ENCODE measurements around the gene FBXO46.
"Not testable (repeated sequence)": the region's sequence is repeated elsewhere in the genome, so short reads cannot be mapped to it uniquely, and the experiment has no call there.

The FBXO46 gene

DNA sequence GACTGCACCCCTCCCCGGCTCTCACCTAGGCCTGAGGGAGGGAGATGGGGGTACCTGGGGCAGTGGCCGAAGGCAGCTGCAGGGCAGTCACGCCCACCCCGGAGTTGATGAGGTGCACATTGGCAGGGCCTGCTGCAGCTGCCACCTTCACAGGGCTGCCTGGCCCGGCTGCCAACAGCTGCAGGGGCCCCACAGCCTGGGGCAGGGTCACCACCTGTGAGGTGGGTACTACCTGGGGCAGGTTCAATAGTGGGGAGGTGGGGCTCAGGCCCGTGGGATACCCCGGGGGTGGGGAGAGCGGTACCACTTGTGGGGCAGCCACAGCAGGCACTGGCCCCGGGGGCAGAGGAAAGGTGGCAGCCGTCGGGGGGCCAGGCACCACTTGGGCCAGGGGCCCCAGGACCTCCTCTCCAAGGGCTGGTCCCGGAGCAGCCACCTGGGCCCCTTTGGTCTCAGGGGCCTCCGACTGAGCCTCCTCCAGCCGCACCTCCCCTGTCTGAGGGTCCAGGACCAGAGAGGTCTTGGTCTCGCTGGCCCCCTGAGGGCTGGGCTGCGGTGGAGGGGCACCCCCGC, 35.7 kb upstream of the FBXO46 start:
- DNase-seq (ENCODE audit: low read depth): no peak

DNA sequence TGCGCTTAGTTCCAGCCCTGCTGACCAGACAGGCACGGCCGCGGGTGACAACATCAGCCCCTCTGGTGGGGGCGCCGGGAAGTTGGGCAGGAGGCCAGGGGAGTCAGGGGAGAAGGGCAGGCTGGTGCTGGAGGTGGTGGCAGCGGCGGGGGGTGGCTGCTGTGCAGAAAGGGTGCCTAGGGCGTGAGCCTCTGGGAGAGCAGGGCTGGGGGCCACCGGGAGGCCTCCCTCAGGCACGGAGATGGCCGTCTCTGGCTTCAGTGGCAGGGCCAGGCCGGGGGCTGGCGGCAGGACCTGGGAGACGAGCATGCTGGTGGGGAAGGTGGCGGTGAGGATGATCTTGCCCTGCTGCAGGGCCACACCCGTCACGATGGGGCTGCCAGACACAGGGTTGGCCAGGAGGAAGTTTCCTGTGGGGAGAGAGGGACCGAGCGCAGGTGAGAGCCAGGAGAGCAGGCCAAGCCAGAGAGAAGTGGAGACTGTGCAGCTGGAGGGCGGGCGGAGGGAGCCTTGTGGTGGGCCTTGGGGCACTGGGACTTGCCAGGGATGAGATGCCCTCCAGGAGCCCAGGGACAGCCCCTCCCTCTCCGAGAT, 35.1 kb upstream of the FBXO46 start:
- DNase-seq (ENCODE audit: low read depth): no peak

DNA sequence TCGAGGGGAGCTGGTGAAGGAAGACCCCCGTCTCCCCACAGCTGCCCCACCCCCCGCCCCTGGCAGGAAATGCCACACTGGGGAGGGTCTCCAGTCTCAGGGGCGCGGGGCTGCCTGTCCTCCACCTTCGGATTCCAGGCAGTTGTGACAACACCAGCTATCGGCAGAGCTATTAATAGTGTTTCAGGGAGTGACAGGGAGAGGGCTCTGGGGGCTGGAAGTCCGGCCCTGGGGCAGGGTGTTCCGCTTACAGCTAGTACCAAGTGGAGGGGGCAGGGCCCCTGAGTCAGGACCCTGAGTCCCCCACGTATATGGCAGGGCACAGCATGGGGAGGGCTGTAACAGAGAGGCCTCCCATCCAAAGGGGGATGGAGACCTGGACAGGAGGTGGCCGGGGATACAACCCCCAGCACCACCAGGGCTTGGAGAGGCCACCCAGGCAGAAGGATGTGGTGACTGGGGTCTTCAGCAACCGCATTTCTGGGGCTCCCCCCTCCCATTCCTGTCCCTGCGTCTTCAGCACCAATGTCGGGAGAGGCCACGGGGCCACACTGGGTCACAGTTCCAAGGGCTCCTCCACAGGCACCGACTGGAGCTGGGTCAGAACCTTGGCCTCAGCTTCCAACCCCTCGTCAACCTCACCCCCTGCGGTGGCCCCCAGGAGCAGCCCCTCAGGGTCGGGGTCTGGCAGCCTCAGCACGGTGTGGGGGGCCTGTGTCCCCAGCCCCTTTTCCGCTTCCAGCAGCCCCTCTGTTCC, 34.4 kb upstream of the FBXO46 start:
- no peak for DNase-seq (ENCODE audit: low read depth)

DNA sequence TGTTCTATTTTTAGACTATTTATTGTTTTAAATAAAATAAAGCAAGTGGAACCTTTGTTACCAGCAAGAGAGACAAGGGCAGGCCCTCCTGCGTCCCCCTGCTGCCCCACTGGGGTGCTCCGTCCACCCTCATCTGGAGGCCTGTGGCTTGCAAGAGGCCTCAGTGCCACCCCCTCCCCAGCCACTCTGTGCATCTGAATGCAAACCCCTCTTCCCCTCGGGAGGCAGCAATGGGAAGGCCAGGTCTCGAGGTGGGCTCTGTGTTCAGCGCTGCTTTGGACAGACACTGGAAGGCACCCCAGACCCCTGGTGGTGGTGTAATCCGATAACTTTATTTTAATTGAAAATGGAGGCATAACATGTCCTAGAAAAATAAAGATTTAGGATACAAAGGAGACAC, 33.8 kb upstream of the FBXO46 start:
- no peak for DNase-seq (ENCODE audit: low read depth)

DNA sequence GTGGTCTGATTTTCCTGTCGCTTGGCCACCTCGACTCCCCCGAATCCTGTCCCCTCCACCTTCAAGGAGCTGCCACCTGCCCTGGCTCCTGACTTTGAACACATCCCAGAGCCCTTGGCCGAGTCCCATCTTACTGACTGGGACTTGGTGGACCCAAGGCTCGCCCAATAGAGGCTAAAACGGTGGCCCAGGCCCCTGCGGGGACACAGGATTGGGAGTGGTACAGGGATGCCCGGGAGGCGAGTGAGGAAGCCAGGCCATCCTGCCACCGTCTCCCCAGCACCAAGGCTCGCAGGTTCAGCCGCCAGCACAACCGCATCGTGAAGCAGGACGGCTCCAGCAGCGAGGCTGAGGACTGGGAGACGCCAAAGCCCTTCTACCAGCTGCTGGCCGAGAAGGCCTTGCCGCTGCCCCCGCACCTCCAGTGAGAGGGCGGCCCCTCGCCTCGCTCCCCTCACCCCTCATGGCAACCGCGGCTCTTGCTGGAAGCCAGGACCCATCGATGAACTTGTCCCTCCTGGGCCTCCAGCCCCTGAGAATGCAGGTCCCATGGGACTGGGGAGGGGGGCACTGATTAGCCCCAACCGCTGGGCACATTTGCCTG, 33.1 kb upstream of the FBXO46 start:
- no peak for DNase-seq (ENCODE audit: low read depth)

DNA sequence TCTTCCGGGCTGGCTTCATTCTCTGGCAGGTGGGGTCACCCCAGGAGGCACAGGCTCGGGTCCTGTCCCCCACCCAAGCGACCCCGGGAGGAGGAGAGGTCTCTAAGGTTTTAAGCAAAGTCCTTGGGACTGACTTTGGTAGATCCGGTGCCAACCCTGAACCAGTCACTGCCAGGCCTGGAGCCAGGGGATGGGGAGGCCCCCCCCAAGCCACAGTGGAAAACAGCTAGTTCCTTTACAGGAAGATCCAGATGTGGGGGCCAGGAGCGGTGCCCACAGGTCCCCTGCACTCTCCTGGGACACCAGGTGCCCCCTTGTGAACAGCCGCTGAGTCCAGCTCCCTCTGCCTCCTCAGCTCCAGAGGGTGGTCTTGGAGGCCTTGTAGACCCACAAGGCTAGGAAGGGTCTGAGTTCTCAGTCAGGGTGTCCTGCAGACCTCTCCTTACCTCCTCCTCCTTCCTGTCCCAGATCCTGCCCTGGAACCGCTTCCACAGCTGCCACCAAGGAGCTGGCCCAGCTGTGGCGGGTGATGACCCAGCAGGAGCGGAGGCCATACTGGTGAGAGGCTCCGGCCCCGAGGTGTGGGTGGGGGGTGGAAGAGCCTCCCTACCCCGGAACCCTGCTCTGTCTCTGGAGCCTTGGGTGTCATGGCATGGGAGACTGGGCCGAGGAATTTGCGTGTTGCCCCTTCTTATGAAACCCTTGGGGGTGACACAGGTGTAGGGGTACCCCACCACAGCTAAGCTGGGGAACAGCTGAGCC, 32.4 kb upstream of the FBXO46 start:
- no peak for DNase-seq (ENCODE audit: low read depth)

DNA sequence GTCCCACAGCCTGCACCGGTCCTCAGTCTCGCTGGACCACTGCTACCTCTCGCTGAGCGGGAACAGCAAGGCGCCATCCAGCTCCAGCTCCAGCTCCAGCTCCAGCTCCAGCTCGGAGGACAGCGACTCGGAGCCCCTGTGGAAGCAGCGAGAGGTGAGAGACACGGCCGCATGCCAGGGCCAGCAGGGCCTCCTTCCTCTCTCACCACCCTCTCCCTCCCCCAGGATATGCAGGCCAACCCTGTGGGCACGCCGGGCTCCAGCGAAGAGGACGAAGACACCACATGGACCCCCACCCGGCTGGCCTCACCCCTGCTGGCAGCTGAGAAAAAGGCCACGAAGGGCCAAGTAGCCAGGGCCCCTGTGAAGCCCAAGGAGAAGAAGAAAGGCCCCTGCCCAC, 31.0 kb upstream of the FBXO46 start:
- DNase-seq (ENCODE audit: low read depth): no peak

DNA sequence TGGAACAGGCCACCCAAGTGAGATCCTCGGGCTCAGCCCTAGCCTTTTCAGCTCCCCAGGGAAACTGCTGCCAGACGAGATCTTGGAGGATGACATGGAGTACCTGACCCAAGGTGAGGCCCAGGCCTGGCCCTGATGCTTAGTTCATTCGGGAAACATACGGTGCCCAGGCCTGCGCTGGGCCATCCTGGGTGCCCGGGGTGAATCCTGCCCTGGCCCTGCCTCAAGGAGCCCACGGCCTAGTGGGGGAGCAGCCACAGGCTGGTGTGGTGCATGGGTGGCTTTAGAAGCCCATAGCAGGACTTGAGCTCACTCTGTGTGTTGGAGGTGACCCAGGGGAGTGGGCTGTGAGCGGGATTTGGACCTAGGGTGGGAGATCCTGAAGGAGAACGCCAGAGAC, 28.2 kb upstream of the FBXO46 start:
- no peak for DNase-seq (ENCODE audit: low read depth)

DNA sequence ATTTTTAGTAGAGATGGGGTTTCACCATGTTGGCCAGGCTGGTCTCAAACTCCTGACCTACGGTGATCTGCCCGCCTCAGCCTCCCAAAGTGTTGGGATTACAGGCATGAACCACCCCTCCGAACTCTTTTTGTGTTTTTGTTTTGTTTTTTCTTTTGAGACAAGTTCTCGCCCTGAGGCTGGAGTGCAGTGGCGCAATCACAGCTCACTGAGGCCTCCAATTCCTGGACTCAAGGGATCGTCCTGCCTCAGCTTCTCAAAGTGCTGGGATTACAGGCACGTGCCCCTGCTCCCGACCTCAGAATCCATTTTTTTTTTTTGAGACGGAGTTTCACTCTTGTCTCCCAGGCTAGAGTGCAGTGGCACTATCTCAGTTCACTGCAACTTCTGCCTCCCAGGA, 27.0 kb upstream of the FBXO46 start:
- DNase-seq (ENCODE audit: low read depth): no peak

DNA sequence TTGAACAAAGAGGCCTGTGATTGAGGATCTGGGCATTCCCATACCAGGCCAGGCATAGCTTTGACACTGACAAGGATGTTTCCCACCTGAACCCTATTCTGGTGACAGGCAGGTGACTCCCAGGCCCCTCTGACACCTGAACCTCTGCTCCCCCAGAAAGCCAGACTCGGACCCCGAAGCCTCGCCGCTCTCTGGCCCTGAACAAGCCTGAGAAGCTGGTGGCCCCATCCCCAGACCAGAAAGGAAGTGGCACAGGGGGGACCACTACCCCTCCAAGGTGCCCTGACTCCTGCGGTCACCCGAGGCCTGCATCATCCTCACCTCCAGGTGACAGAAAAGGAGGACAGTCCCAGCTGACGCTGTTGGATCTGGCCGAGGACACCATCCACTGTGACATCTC, 23.6 kb upstream of the FBXO46 start:
- DNase-seq (ENCODE audit: low read depth): no peak

DNA sequence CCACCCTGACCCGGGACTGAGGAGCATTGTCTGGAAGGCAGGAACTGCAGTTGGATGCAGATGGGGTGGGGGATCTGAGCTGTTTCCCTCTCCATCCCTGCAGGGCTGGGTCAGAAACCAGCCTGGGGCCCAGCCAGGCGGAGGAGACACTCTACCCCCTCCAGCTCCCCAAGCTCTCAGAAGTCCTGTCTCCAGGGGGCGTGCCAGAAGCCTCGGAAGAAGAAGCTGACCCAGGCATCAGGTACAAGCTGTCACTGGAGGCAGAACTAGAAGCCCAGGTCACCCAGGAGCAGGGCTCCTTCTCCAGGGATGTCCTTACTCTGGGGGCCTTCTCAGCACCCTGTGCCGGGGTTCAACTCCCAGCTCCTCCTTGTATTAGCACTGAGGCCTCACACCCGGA, 22.9 kb upstream of the FBXO46 start:
- no peak for DNase-seq (ENCODE audit: low read depth)

DNA sequence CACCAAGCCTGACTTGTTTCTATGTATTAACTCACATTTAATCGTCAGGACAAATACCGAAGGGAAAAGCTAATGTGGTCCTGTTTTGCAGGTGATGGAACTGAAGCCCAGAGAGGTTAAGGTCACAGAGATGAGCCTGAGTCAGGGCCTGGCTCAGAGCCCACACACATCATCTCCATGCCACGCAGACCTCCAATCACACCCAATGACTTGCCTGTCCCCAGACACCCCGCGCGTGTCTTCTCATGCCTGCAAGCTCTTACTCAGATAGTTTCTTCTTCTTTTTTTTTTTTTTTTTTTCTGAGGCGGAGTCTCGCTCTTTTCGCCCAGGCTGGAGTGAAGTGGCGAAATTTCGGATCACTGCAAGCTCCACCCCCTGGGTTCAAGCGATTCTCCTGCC, 21.9 kb upstream of the FBXO46 start:
- DNase-seq (ENCODE audit: low read depth): no peak

DNA sequence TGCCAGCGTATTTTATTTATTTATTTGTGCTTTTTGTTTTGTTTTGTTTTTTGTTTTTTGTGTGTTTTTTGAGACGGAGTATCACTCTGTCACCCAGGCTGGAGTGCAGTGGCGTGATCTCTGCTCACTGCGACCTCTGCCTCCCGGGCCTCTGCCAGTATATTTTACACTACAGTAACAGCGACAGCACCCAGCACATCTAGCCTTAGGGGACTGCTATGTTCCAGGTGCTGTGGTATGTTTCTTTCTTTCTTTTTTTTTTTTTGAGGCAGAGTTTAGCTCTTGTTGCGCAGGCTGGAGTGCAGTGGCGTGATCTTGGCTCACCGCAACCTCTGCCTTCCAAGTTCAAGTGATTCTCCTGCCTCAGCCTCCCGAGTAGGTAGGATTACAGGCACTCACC, 20.8 kb upstream of the FBXO46 start:
- DNase-seq (ENCODE audit: low read depth): not testable (repeated sequence)

DNA sequence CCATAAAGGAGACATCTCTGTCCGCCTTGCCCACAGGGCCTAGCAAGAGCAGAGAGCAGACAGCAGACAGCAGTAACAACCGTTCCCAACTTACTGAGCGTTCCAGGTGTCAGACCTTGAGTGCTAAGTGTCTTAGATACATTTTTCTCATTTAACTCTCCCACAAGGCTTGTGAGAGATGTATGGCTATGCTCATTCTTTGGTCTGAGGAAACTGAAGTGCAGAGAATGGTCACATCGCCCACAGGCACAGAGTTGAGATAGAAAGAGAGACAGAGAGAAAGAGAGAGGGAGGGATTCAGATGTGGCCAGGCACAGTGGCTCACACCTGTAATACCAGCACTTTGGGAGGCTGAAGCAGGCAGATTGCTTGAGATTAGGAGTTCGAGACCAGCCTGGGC, 16.8 kb upstream of the FBXO46 start:
- no peak for DNase-seq (ENCODE audit: low read depth)

DNA sequence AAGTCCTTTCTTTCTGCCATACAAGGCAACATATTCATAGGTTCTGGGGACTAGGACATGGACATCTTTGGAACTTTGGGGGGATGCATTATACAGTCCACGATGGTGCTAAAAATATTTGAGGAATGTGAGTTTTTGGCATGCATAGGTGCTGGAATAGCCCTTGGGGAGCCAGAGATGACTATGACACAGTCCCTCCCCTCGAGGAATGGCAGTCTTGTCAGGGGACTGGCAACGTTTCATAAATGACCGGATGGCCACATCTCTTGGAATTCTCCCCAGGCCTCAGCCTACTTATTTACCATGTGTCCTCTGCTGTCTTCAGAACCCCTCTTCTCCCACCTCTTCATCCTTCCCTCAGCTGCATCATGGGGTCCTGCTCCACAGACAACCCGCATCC, 16.2 kb upstream of the FBXO46 start:
- DNase-seq (ENCODE audit: low read depth): no peak

DNA sequence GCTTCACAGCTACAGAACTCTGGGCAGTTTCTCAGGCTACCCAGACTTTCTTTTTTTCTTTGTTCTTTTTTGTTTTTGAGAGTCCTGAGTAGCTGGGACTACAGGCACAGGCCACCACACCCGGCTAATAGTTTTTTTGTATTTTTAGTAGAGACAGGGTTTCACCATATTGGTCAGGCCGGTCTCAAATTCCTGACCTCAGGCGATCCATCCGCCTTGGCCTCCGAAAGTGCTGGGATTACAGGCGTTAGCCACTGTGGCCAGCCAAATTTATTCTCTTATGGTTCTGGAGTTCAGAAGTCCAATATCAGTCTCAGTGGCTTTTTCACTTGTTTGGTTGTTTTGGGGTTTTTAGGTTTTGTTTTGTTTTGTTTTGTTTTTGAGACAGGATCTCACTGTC, 14.9 kb upstream of the FBXO46 start:
- DNase-seq (ENCODE audit: low read depth): no peak

DNA sequence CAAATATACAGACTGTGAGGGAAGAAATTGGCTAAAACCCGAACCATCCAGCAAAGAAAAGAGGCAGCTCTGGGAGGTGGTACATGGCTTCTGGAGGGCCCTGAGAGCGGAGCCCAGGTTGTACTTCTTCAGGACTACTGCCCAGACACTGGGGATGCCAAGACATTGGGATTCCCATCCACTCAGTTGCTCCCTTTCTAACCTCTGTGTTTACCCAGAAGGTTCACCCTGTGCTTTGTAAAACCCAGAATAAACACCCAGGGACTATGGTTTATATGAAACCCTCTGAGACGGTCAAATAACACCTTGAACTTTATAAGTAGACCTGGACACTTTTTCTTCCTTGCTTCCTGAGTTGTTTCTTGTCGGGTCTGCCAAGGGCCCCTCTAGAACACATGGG, 12.3 kb upstream of the FBXO46 start:
- DNase-seq (ENCODE audit: low read depth): no peak

DNA sequence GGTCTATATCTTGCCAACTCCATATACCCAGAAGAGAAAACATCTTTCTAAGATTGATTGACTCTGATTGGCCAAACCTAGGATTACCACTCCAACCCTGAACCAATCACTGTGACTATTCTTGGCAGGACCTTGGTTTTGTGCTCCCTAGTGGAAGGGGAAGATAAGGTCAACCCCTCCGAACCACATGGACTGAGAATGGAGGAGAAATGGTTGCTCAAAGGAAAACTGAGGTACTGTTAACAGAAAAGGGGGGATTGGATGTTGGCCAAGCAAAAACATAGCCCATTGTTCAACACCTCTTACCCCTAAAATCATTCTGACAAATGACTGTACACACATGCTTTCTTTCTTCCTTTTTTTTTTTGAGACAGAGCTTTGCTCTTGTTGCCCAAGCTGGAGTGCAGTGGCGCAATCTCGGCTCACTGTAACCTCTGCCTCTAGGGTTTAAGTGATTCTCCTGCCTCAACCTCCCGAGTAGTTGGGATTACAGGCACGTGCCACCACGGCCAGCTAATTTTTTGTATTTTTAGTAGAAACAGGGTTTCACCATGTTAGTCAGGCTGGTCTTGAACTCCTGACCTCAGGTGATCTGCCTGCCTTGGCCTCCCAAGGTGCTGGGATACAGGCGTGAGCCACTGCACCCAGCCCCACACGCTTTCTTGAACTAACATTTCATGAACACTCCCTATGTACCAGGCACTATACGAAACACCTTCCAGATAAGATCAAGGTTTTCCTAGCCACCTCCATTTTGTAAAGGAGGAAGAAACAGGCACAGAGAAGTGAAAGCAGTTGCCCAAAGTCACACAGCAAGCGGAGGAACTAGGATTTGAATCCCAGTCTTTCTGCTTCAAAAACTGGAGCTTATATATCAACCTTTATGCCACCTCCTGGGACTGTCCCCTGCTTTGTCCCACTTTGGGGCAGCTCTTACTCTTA, 9.1 kb upstream of the FBXO46 start:
- DNase-seq (ENCODE audit: low read depth): no peak

DNA sequence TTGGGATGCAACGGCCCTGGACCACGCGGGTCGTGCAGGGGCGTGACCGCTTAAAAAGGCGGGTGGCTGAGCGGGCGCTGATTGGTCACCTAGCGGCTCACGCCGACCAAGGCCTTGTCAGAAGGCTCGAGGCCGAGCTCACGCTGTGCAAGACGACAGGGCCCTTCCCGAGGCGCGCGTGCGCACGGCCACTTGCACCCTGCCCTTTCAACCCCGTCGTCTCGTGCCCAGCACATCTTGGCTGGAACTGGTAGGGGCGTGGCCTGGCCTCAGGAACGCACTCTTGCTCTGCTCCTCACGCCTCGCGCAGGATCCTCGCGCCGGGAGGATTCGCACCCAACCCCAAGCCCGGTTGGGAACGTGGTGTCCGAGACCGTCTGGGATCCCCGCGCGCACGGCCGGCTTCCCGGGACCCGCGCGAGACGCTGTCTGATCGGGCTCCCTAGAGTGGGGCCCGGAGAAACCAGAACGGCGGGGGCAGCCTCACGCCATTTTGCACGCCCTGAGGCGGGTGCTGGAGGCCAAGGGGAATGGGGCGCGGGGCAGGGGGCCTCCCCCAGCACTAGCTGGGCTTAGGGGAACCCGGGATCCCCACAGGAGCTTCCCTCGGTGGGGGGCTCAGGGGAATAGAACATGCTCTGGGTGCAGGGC, 2.6 kb upstream of the FBXO46 start, which contains the start of gene MEIOSIN:
Gene MEIOSIN, plus strand, starts transcription at position 280 of the 651 bp plus-strand sequence. CDS start 1,938 bp downstream, outside the sequence.
- DNase-seq (ENCODE audit: low read depth): no peak

DNA sequence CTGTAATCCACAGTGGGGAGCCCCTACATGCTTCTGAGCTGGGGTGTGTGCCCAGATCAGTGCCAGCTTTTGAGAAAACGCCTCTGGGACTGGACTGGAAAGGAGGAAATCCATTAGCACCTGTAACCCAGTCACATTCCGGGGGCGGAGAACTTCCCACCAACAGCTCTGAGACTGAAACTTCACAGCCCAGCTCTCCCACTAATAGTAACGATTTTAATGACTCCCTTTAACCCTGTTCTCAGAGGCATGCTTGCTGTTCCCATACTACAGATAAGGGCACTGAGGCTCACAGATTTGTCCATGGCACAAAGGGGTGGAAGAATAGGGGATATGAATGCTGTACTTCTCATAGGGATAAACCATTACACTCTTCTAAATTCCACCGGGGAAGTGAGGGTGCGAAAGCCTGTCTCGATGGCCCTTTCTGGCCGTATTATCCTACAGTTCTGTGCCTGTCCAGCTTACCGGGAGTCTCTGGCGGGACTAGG, 851 bp downstream of the FBXO46 start:
- DNase-seq (ENCODE audit: low read depth): no peak

DNA sequence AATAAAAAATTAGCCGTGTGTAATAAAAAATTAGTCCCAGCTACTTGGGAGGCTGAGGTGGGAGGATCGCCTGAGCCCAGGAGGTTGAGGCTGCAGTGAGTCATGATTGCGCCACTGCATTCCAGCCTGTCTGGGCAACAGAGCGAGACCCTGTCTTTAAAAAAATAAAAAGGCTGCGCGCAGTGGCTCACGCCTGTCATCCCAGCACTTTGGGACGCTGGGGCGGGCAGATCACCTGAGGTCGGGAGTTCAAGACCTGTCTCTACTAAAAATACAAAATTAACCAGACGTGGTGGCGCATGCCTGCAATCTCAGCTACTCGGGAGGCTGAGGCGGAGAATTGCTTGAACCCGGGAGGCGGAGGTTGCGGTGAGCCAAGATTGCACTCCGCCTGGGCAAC, 2.0 kb downstream of the FBXO46 start:
- not testable (repeated sequence) for DNase-seq (ENCODE audit: low read depth)

Measured in activated gamma-delta T cell treated with anti-CD3 and anti-CD28 coated beads, Interleukin-2, amount 50 U/mL, for 16 hours (primary cell).